Measurements from ENCODE around the gene SLTM.
"Not testable (repeated sequence)": the region's sequence is repeated elsewhere in the genome, so short reads cannot be mapped to it uniquely, and the experiment has no call there.

SLTM gene

DNA sequence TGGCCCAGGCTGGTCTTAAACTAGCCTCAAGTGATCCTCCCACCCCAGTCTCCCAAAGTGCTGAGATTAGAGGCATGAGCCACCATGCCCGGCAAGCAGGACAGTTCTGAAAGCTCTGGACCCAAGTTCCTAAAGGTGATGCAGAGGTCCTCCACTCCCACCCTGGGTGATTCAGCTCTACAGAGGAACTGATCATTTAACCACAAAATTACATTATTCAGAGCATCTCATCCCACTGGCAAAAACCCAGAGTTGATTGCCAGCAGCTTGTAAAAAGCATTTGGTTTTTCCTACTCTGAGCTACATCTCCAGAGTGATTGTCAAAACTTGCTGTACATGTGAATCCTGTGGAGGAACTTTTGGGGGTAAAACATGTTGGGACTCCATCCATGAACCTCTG is 60.2 kb downstream of the SLTM start:
- DNase-seq: no peak

- no peak for DNase-seq
Measured at GRCh38 chr15:58870451-58870850, 63.0 kb downstream of the SLTM start.

DNA sequence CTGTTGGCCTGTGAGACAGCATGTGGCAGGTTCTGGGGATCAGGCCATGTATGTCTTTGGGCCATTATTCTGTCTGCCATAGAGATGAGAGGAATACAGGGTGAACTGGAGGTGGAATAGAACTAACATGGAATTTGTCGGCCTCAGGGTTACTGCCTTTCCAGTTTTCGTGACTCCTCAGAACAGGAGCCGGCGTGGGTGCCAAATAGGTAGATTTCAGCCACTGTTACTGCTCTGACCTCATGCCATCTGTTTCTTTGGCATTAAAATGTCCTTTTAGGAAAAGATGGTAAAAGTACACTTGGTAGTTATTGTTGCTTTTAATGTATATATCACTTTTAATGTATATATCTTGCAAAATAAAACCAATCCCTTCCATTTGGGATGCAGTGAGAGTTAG is 65.6 kb downstream of the SLTM start:
- no peak for DNase-seq

GRCh38 chr15:58865425-58865880 is 68.0 kb downstream of the SLTM start:
- DNase-seq: no peak

DNA sequence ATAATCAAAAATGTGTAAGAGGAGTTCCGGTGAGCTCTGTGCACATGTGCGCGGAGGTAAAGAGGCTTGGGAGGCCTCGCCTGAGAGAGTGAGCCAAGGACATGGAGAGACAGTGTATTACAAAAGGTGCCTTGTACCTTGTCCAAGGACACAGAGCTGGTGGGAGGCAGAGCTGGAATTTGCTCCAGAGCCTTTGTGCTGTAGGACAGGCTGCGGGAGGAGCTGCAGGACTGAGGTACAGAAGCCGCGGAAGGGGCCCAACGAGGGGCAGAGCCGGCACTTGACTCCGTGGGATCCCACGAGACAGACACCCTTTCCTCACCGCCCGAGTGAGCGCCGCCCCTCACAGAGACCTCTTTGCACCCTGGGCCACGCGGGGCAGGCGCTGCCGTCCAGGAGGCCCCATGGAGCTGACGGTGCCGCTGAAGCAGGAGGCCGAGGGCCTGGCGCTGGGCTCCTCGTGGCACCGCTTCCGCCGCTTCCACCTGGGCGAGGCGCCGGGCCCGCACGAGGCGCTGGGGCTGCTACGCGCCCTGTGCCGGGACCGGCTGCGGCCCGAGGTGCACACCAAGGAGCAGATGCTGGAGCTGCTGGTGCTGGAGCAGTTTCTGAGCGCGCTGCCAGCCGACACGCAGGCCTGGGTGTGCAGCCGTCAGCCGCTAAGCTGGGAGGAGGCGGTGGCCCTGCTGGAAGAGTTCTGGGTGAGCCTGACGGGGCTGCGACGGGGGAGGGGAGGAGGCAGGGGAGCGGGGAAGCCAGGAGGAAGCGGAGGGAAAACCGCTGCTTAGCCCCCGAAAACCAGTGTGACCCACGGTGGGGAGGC is 68.7 kb downstream of the SLTM start:
- DNase-seq: no peak

DNA sequence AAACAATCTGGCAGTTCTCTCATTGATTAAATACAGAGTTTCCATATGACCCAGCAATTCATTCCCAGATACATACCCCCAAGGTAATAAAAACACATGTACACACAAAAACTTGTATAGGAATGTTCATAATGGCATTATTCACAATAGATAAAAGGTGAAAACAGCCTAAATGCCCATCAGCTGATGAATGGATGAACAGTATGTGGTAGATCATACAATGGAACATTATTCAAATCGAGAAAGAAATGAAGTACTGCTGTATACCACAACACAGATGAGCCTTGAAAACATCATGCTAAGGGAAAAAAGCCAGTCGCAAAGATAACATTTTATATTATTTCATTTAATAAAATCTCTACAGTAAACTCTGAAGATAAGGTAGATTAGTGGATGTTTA is 71.2 kb downstream of the SLTM start:
- no peak for DNase-seq

DNA sequence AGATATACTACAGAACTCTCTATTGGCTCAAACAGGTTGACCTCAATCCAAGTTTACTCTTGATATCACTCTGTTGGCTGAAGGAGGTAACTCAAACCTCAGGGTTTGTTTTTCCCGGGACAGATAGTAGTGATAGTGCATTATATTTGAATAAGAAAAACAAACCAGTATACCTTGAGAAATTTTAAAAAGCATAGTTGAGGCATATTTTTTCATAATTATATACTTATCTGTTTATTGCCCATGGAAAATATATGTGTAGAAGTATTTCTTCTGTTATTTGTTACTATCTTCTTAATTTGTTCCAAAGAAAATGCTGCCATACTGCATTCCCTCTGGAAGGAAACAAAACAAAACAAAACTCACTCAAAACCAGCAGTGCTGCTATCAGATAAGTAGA is 76.9 kb downstream of the SLTM start:
- DNase-seq: not testable (repeated sequence)

DNA sequence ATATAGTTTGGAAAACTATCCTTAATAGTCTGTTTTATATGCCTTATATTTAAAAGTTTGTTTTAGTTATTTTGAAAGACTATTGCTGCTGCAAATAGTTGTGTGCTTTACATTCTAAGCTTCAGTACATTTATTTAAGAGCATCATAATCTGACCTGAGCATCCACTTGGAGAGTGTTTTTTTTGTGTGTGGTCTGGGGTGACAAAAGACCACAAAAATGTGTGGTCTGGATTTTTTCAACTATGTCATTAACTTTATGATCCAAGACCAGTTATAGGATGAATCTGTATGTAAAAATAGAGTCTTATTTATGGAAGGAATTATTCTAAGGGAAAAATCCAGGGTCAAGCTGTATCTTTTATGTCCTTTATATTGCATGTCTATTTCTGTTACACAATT is 77.4 kb downstream of the SLTM start:
- no peak for DNase-seq

GRCh38 chr15:58854593-58854992 is 78.9 kb downstream of the SLTM start:
- no peak for DNase-seq

DNA sequence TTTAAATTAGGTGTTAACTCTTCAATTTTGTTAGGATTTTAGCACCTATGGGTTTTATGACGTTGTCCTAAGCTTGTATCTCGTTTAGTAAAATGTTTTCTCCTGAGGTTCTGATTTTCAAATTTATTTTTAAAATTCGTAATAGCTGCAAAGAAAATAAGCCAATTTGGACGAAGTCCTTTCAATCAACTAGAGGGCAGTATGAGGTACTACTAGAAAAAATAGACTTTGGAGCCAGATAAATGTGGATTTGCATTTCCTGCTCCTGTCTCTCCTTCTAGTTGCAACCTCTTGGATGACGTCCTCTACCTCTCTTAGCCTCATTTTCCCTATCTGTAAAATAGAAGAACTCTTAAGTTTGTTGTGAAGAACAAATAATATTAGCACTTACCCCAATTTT is 81.1 kb downstream of the SLTM start:
- peak; percentile 13 for DNase-seq

- DNase-seq: not testable (repeated sequence)
Measured at GRCh38 chr15:58851205-58851604, 82.3 kb downstream of the SLTM start.

DNA sequence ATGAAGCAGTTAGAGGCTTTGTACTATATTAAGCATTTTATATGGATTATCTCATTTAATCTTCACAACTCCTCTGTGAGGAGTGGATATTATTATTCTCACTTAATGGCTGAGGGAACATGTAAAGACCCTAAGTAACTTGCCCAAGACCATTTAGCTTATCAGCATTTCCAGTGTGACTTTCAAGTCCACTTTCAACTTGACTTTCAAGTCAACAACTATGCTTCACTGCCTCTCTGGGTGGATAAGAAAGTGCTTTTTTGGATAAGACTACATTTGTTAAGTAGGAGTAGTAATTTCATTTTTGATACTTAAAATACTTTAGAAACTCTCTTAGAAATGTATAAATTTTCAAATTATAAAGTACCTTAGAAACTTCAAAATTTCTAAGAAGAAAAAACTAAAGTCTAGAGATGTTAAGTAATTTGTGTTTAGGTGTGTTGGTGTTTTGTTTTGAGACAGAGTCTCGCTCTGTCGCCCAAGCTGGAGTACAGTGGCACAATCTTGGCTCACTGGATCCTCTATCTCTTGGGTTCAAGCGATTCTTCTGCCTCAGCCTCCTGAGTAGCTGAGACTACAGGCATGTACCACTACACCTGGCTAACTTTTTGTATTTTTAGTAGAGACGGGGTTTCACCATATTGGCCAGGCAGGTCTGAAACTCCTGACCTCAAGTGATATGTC is 90.6 kb downstream of the SLTM start:
- DNase-seq: no peak

- DNase-seq: no peak
Measured at GRCh38 chr15:58840048-58840447, 93.4 kb downstream of the SLTM start.

- DNase-seq: peak; percentile 26
Measured at GRCh38 chr15:58839485-58839884, 94.0 kb downstream of the SLTM start.

DNA sequence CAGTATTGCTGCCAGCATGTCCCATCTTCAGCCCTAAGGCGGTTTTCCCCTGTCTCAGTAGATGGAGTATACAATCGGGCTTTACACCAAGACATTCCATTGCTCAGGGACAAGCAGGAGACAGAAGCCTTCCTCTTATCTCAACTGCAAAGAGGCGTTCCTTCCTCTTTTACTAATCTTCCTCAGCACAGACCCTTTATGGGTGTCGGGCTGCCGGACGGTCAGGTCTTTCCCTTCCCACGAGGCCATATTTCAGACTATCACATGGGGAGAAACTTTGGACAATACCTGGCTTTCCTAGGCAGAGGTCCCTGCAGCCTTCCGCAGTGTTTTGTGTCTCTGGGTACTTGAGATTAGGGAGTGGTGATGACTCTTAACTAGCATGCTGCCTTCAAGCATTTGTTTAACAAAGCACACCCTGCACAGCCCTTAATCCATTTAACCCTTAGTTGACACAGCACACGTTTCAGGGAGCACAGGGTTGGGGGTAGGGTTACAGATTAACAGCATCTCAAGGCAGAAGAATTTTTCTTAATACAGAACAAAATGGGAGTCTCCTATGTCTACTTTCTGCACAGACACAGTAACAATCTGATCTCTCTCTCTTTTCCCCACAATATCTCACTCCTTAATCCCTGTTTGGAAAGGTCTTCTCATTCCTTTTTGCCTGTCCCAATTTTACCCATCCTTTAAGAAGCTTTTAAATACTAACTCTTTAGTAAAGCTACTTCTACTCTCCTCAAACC is 99.6 kb downstream of the SLTM start:
- DNase-seq: peak; percentile 52

DNA sequence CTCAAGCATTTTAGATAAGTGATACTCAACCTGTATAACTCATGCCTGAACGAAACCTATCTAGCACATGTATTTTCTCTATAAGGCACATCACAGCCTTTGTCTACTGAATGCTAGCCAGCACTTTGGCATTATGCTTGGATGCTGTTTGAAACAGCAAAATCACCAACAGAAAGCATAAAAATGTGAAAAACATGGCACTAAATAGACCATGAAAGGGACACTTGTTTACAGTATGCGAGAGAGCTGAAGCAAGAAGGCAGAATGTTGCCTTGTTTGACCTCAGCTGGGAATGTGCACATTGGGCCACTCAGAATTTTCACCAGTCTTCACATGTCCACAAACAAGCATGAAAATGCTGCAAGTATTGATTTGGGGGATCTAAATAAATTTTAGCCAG is 102.9 kb downstream of the SLTM start:
- DNase-seq: no peak
